GM19463 (cell line): ENCODE data around the gene FOXK1.
"Not testable (repeated sequence)": the region's sequence is repeated elsewhere in the genome, so short reads cannot be mapped to it uniquely, and the experiment has no call there.

ENCODE experiments used
- ATAC-seq: cut with Tn5 transposase; IDR thresholded peaks from one replicate; pipeline ENCODE4 v1.9.1; 2021; ENCODE audit warnings: mild to moderate bottlenecking, moderate library complexity; ENCODE audit not compliant: unreplicated experiment

FOXK1 gene

GRCh38 chr7:4796453-4796852 is 114.4 kb downstream of the FOXK1 start:
- no peak for ATAC-seq

DNA sequence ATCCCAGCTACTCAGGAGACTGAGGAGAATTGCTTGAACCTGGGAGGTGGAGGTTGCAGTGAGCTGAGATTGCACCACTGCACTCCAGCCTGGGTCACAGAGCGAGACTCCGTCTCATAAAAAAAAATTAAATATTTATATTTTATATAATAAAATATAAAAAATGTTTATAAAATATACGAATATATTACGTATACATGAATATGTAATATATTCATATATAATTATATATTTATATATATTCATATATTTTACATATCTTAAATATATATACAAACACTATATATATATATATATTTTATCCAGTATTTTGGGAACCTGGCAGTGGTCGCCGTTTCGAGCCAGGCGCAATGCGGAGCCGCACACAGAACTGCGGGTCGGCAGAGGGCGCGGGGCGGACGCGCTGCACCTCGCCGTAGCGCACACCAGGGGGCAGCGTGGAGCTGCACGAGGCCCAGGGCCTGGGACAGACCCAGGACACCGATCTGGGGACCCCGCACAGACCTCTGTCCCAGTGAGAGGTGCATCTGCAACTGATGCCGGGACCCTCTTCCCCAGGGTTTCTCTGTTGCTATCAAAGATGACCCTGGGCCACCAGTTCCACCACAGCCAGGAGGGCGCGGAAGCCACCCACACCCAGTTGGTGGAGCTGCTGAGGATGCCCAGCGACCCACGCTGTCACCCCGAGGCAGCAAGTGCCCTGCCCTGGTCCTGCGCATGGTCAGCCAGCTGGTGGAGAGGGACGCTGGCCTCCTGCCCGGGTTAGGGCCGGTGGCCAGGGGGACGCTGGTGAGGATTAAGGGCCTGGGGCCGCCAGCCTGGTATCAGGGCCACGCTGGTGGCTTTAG is 116.0 kb downstream of the FOXK1 start:
- ATAC-seq: peak; percentile 65

GRCh38 chr7:4798706-4799235 is 116.7 kb downstream of the FOXK1 start:
- no peak for ATAC-seq

- no peak for ATAC-seq
These were observed 117.6 kb downstream of the FOXK1 start for GRCh38 chr7:4799508-4800268.

DNA sequence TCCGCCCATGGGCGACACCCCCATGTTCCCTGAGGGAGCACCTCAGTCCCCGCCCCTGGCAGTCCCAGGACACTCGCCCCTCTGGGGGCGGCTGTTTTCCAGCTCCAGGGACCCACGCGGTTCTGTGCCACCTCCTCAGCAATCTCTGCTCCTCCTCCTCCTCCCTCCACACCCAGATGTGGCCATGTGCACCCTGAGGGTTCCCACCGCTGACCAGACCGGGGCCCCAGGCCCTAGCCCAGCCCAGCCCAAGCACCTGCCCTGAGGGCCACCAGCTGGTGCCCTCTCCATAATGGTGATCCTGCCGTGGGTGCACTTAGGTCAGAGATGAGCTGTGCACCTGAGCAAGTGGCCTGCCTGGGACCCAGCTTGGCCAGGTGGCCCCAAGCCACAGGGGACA is 118.4 kb downstream of the FOXK1 start:
- ATAC-seq: no peak

GRCh38 chr7:4800926-4801838 is 119.1 kb downstream of the FOXK1 start:
- no peak for ATAC-seq

DNA sequence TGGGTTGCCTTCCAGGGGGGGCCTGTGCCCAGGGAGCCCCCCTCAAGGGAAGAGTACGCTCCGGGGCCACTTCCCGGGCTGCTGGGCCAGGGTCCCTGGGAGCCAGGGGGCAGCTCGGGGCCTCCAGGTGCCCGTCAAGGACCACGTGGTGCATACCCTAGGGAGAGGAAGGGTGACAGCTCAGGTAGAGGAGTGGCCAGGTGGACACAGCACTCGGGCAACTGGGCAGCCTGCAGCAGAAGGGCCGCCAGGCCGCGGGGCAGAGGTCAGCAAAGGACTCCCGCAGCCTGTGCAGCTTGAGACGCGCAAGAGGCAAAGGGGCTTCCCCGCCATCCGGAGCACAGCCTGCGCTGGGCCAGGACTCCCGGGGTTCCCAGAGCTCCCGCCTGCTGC is 119.7 kb downstream of the FOXK1 start:
- no peak for ATAC-seq

DNA sequence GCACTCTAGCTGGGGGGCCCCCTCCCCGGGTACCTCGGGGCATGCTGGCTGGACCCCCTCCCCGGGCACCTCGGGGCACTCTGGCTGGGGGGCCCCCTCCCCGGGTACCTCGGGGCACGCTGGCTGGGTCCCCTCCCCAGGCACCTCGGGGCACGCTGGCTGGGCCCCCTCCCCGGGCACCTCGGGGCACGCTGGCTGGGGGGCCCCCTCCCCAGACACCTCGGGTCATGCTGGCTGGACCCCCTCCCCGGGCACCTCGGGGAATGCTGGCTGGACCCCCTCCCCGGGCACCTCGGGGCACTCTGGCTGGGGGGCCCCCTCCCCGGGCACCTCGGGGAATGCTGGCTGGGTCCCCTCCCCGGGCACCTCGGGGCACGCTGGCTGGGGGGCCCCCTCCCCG is 120.5 kb downstream of the FOXK1 start:
- not testable (repeated sequence) for ATAC-seq

- ATAC-seq: no peak
These were observed 121.5 kb downstream of the FOXK1 start for GRCh38 chr7:4803397-4804241.

- no peak for ATAC-seq
These were observed 123.3 kb downstream of the FOXK1 start for GRCh38 chr7:4805110-4805983.

- no peak for ATAC-seq
These were observed 123.8 kb downstream of the FOXK1 start for GRCh38 chr7:4805984-4806300.

DNA sequence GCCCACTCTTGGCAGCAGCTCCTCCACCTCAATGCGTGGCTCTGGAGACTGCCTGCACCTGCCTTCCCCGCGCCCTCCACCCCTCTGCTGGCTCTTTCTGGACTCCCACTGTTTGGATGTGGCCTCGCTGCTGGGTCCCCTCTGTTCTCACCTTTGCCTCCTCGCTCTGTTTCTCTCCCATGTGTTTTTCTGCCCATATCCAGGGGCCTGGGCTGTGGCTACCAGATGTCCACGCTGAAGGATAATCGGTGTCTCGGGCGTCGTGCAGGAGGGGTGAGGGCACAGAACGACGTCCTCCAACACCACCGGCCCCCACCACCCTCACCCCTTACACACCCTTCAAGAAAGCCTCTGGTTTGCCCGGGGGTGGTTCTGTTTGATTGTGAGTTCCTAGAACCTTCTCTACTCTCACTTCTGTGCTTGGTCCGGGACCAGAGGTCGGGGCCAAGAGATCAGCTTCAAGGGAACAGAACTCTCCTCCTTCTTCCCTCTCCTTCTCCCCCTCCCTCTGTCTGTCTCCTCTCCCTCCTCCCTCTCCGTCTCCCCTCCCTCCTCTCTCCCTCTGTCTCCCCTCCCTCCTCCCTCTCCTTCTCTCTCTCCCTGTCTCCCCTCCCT is 125.0 kb downstream of the FOXK1 start:
- ATAC-seq: no peak

DNA sequence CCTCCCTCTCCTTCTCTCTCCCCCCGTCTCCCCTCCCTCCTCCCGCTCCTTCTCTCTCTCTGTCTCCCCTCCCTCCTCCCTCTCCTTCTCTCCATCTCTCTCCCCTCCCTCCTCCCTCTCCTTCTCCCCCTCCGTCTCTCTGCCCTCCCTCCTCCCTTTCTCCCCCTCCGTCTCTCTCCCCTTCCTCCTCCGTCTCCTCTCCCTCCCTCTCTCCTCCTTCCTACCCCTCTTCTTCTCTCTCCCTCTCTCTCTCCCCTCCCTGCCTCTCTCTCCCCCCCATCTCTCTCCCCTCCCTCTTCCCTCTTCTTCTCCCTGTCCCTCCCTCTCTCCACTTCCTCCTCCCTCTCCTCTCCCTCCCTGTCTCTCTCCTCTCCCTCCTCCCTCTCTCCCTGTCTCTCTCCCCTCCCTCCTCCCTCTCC is 125.5 kb downstream of the FOXK1 start:
- ATAC-seq: no peak

DNA sequence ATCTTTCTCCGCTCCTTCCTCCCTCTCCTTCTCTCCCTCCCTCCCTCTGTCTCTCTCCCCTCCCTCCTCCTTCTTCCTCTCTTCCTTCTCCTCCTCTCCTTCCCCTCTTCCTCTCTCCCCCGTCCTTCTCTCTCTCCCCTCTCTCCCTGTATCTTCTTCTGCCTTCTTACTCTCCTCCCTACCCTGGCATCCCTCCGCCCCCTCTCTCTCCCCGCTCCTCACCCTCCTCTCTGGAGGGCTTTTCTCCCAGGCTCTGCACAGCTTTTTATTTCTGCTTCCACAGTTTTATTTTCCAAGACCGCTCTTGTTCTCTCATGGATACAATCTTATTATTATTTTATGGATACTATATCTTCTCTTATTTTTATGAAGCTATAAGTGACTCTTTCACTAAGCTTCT is 125.9 kb downstream of the FOXK1 start:
- no peak for ATAC-seq

GRCh38 chr7:4808565-4808964 is 126.5 kb downstream of the FOXK1 start:
- ATAC-seq: no peak

DNA sequence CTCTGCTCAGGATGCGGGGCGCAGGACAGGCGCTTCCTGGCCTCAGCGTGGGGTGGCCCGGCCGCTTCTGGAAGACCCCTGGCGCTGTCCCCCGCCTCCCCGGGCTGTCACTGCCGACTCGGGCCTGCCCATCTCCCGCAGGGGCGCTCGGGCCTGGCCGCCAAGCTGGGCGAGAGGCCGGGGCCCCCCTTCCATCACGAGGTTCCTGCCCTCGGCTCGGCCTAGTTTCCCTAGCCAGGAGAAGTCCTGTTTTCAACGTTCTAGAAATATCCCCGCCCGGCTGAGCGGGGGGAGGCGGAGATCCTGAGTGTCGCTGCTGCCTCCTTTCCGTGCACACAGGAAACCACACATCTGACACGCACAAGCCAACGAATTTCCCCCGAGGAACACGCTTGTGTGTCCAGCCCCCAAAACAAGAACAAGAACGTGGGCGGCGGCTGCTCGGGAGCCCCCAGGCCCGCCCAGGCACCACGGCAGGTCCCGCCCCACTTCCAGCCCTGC is 127.0 kb downstream of the FOXK1 start:
- ATAC-seq: no peak

- no peak for ATAC-seq
These were observed 127.6 kb downstream of the FOXK1 start for GRCh38 chr7:4809666-4810065.

DNA sequence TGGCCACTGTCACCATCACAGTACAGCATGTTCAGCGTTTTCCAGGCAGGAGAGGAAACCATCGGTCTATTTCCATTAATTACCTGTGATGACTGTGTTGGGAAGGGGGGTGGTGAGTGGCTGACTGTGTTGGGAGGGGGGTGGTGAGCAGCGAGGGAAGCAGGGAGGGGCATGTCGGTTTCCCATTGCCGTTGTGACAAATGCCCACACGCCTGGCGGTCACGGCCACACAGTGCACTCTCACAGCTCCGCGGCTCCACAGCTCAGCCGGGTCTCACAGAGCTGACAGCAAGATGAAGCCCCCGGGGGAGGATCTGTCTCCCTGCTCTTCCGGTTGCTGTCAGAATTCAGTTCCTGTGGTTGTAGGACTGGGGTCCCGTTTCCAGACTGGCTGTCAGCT is 132.3 kb downstream of the FOXK1 start:
- no peak for ATAC-seq

GRCh38 chr7:4815121-4815520 is 133.0 kb downstream of the FOXK1 start:
- ATAC-seq: no peak
